ENCODE data around the gene EI24.

DNA sequence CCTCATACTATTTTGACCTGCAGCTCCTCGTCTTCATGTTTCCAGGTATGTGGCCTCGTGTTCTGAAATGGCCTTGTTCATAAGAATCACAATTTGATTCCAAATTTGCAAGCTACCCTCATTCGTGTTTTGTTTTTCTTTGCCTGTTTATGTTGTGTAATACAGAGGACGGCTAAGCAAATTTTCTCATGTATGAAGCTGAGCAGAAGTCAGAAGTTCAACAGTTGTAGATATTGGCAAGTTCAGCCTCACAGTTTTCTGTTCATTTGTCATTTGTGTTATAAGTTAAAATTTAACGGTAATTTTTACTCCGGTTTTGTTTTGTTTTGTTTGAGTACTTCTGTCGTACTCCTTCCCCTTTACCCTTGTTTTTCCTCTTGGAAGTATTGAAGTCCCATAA is 40.3 kb downstream of the EI24 start:
- TF ChIP-seq, protein P1, sequence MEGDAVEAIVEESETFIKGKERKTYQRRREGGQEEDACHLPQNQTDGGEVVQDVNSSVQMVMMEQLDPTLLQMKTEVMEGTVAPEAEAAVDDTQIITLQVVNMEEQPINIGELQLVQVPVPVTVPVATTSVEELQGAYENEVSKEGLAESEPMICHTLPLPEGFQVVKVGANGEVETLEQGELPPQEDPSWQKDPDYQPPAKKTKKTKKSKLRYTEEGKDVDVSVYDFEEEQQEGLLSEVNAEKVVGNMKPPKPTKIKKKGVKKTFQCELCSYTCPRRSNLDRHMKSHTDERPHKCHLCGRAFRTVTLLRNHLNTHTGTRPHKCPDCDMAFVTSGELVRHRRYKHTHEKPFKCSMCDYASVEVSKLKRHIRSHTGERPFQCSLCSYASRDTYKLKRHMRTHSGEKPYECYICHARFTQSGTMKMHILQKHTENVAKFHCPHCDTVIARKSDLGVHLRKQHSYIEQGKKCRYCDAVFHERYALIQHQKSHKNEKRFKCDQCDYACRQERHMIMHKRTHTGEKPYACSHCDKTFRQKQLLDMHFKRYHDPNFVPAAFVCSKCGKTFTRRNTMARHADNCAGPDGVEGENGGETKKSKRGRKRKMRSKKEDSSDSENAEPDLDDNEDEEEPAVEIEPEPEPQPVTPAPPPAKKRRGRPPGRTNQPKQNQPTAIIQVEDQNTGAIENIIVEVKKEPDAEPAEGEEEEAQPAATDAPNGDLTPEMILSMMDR (IDR thresholded peaks at IDR 0.05): no peak
- no peak for TF ChIP-seq ZFX (IDR thresholded peaks at IDR 0.05; ENCODE audit: borderline replicate concordance)

Data from 22Rv1 (cell line).